ENCODE measurements around the gene BUD31. TPM values are rescaled to one million over a fixed set of nuclear protein-coding genes. Genes with fewer than 3 reads are reported as not detected.

The BUD31 gene
- total and polyA plus RNA-seq, 2 of the 13 experiments (the other 11 are each of a cell fraction or from before 2014, with no cell fraction given) = 35.1 to 79.1 TPM

- no peak for TF ChIP-seq ZFAT (CRISPR knock-in tag; conservative IDR thresholded peaks at IDR 0.05)
- TF ChIP-seq MYNN (CRISPR knock-in tag; IDR thresholded peaks at IDR 0.05; ENCODE audit: low read depth) = peak; percentile 61; the same call in 1 of the 2 replicates
- TF ChIP-seq SMARCE1 (IDR thresholded peaks at IDR 0.05; ENCODE audit: borderline replicate concordance) = no peak
- TF ChIP-seq, protein P1, sequence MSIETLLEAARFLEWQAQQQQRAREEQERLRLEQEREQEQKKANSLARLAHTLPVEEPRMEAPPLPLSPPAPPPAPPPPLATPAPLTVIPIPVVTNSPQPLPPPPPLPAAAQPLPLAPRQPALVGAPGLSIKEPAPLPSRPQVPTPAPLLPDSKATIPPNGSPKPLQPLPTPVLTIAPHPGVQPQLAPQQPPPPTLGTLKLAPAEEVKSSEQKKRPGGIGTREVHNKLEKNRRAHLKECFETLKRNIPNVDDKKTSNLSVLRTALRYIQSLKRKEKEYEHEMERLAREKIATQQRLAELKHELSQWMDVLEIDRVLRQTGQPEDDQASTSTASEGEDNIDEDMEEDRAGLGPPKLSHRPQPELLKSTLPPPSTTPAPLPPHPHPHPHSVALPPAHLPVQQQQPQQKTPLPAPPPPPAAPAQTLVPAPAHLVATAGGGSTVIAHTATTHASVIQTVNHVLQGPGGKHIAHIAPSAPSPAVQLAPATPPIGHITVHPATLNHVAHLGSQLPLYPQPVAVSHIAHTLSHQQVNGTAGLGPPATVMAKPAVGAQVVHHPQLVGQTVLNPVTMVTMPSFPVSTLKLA (IDR thresholded peaks at IDR 0.05) = peak; percentile 58
- no peak for TF ChIP-seq ZNF674 (CRISPR knock-in tag; IDR thresholded peaks at IDR 0.05; ENCODE audit: low read depth)
- peak; percentile 32; the same call in 1 of the 2 replicates for TF ChIP-seq ZSCAN21 (CRISPR knock-in tag; IDR thresholded peaks at IDR 0.05; ENCODE audit: borderline replicate concordance)
- TF ChIP-seq U2AF1 (optimal IDR thresholded peaks at IDR 0.05; ENCODE audit: low read depth, low read length) = peak; percentile 67
- no peak; the same call in 1 of the 2 replicates for TF ChIP-seq AHR (CRISPR knock-in tag; IDR thresholded peaks at IDR 0.05)
- TF ChIP-seq ZNF331 (CRISPR knock-in tag; IDR thresholded peaks at IDR 0.05) = peak; percentile 58; the same call in 1 of the 2 replicates
- TF ChIP-seq ZNF20 (CRISPR knock-in tag; IDR thresholded peaks at IDR 0.05) = no peak
- peak; percentile 90 for TF ChIP-seq ZNF501 (CRISPR knock-in tag; IDR thresholded peaks at IDR 0.05)
- no peak for TF ChIP-seq ZNF720 (CRISPR knock-in tag; IDR thresholded peaks at IDR 0.05)
- no peak; the same call in 1 of the 2 replicates for TF ChIP-seq ZHX1 (CRISPR knock-in tag; IDR thresholded peaks at IDR 0.05; ENCODE audit: low read depth)
- TF ChIP-seq, protein P2, sequence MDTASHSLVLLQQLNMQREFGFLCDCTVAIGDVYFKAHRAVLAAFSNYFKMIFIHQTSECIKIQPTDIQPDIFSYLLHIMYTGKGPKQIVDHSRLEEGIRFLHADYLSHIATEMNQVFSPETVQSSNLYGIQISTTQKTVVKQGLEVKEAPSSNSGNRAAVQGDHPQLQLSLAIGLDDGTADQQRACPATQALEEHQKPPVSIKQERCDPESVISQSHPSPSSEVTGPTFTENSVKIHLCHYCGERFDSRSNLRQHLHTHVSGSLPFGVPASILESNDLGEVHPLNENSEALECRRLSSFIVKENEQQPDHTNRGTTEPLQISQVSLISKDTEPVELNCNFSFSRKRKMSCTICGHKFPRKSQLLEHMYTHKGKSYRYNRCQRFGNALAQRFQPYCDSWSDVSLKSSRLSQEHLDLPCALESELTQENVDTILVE (CRISPR knock-in tag; IDR thresholded peaks at IDR 0.05) = peak; percentile 97
- peak; percentile 98 for TF ChIP-seq ZNF572 (CRISPR knock-in tag; IDR thresholded peaks at IDR 0.05)
- TF ChIP-seq ZNF746 (CRISPR knock-in tag; IDR thresholded peaks at IDR 0.05) = peak; percentile 65; the same call in 1 of the 2 replicates
- TF ChIP-seq ZBTB3 (CRISPR knock-in tag; IDR thresholded peaks at IDR 0.05; ENCODE audit: borderline replicate concordance, low read depth) = 0 out of 2 replicates have a peak, but pooled peaks have one; percentile 39
- TF ChIP-seq, protein P3, sequence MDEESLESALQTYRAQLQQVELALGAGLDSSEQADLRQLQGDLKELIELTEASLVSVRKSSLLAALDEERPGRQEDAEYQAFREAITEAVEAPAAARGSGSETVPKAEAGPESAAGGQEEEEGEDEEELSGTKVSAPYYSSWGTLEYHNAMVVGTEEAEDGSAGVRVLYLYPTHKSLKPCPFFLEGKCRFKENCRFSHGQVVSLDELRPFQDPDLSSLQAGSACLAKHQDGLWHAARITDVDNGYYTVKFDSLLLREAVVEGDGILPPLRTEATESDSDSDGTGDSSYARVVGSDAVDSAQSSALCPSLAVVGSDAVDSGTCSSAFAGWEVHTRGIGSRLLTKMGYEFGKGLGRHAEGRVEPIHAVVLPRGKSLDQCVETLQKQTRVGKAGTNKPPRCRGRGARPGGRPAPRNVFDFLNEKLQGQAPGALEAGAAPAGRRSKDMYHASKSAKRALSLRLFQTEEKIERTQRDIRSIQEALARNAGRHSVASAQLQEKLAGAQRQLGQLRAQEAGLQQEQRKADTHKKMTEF (CRISPR knock-in tag; IDR thresholded peaks at IDR 0.05) = peak; percentile 92
- TF ChIP-seq JARID2 (CRISPR knock-in tag; IDR thresholded peaks at IDR 0.05; ENCODE audit: insufficient replicate concordance) = no peak
- TF ChIP-seq, protein P4, sequence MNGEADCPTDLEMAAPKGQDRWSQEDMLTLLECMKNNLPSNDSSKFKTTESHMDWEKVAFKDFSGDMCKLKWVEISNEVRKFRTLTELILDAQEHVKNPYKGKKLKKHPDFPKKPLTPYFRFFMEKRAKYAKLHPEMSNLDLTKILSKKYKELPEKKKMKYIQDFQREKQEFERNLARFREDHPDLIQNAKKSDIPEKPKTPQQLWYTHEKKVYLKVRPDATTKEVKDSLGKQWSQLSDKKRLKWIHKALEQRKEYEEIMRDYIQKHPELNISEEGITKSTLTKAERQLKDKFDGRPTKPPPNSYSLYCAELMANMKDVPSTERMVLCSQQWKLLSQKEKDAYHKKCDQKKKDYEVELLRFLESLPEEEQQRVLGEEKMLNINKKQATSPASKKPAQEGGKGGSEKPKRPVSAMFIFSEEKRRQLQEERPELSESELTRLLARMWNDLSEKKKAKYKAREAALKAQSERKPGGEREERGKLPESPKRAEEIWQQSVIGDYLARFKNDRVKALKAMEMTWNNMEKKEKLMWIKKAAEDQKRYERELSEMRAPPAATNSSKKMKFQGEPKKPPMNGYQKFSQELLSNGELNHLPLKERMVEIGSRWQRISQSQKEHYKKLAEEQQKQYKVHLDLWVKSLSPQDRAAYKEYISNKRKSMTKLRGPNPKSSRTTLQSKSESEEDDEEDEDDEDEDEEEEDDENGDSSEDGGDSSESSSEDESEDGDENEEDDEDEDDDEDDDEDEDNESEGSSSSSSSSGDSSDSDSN (CRISPR knock-in tag; IDR thresholded peaks at IDR 0.05) = 0 out of 2 replicates have a peak, but pooled peaks have one; percentile 36
Observed at GRCh38 chr7:99408379-99409191, at the start of gene BUD31, which contains the start of gene PDAP1 (continued).

Data from HepG2 (cell line).